Urothelium cell line (cell line): ENCODE measurements around the gene ENPP5.

Source experiments
- DNase-seq: peaks from one replicate; pipeline ENCODE4 v3.0.0; 2011; ENCODE audit warnings: low spot score, mixed read lengths
- FAIRE-seq: peaks from 2 replicates; lab custom pipeline; 2011; peaks lifted over from hg19 to GRCh38; lab: Jason Lieb, UNC

Gene ENPP5

GRCh38 chr6:46116289-46116688, 54.5 kb downstream of the ENPP5 start:
- FAIRE-seq, result no peak
- no peak for DNase-seq

GRCh38 chr6:46115634-46116033, 55.1 kb downstream of the ENPP5 start:
- DNase-seq (no peak), FAIRE-seq (no peak)

DNA sequence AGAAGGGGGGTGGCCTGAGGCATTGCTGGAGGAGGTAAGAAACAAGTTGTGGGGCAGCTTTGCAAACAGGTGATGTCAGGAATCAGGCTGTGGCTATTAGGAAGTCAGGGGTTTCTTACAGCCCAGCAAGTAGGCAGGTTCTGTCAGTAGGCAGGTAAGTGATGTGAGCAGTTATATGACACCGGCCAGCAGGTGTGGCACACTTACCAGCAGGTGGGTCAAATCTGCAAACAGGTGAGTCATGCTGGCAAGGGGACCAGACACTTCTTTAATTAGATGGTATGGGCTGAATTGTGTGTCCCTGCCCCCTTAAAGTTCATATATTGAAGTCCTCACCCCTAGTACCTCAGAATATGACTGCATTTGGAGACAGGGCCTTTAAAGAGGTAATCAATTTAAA, 57.4 kb downstream of the ENPP5 start:
- no peak for FAIRE-seq
- no peak for DNase-seq
